Colonic mucosa (tissue), 4 donors: ENCODE data around the gene PWWP2A. TPM values are rescaled to one million over a fixed set of nuclear protein-coding genes. Genes with fewer than 3 reads are reported as not detected.
A peak's percentile ranks its signal among the peaks of the same experiment; 100 is the strongest.

ENCODE experiments used
- DNase-seq: peaks from one replicate; pipeline ENCODE4 v3.0.0-alpha.2; 2020
- H3K27ac ChIP-seq: fragments of 200-600 bp; one replicate; pipeline ENCODE4 v1.8.0; 2021
- H3K27me3 ChIP-seq: fragments of 200-600 bp; one replicate; pipeline ENCODE4 v1.8.0; 2021
- H3K36me3 ChIP-seq: fragments of 200-600 bp; one replicate; pipeline ENCODE4 v1.8.0; 2021
- H3K4me1 ChIP-seq: fragments of 200-600 bp; one replicate; pipeline ENCODE4 v1.8.0; 2021; ENCODE audit warnings: mild to moderate bottlenecking
- H3K4me3 ChIP-seq: fragments of 200-600 bp; one replicate; pipeline ENCODE4 v1.8.0; 2021
- H3K9ac ChIP-seq, 2 donors: one replicate each; pipeline ENCODE4 v1.7.0; 2013; ENCODE audit warnings: control low read depth in 2 of 2, low read depth in 2 of 2, low read length in 2 of 2
- H3K9me3 ChIP-seq: fragments of 200-600 bp; one replicate; pipeline ENCODE4 v1.8.0; 2021
- intact Hi-C: fragments of 100-400 bp; cut with DNase I; formaldehyde crosslinking; loops from one replicate; pipeline ENCODE4 v1.14.1; 2022
- total RNA-seq, 2 donors: library from RNA; stranded (reverse); fragmentation: NEBNext Ultra II Directional in 1 of 2; extraction: Animal tissue kit (Norgen Biotek cat#: 25700) in 1 of 2; gene quantifications; one replicate each; pipeline ENCODE4 v1.2.1, GENCODE V29; 2021
- TF ChIP-seq, protein P1 (sequence below): fragments of 200-600 bp; IDR thresholded peaks from one replicate; pipeline ENCODE4 v1.8.0; 2022; ENCODE audit warnings: antibody characterized with exemption, mild to moderate bottlenecking
- donor health status: healthy.
- donor health status: DM: no; HTN: no; CAD: no.
- donor health status: DM: no; HTN: no; CAD: no.

The PWWP2A gene, protein sequence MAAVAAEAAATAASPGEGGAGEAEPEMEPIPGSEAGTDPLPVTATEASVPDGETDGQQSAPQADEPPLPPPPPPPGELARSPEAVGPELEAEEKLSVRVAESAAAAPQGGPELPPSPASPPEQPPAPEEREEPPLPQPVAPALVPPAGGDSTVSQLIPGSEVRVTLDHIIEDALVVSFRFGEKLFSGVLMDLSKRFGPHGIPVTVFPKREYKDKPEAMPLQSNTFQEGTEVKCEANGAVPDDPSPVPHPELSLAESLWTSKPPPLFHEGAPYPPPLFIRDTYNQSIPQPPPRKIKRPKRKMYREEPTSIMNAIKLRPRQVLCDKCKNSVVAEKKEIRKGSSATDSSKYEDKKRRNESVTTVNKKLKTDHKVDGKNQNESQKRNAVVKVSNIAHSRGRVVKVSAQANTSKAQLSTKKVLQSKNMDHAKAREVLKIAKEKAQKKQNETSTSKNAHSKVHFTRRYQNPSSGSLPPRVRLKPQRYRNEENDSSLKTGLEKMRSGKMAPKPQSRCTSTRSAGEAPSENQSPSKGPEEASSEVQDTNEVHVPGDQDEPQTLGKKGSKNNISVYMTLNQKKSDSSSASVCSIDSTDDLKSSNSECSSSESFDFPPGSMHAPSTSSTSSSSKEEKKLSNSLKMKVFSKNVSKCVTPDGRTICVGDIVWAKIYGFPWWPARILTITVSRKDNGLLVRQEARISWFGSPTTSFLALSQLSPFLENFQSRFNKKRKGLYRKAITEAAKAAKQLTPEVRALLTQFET
- 10 to 100 TPM; 44.0 to 47.6 TPM for total RNA-seq

DNA sequence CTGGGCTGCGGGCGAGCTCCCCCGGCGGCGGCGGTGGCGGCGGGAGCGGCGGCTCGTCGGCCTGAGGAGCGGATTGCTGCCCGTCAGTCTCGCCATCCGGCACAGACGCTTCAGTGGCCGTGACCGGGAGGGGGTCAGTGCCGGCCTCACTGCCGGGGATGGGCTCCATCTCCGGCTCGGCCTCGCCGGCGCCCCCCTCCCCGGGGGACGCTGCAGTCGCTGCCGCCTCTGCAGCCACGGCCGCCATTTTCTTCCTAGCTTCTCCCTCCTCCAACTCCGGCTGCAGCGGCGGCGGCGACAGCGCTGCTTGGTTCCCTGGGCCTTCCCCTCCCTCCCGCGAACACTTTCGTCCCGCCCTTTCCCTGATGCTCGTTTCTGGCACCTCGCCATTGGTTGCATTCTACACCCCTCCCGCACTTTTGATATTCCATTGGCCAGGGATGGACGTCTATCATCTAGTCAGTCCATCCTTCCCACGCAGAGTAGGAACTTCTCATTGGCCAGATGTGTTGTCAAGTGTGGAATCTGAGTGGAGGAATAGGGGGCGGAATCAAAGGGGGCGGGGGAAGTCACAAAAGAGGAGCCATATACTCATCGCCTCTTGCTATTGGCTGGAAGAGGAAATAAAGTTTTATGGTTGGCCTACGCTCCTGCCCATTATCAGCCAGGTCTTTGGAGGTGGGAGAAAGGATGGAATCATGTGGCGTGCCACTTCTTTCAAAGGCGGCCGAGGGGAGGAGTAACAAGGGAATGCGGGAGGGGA lies at the start of gene PWWP2A:
PWWP2A (minus strand) TSS at position 309 of the 763 bp plus-strand sequence; CDS start at position 247, 62 bp downstream.
- peak; percentile 100 for DNase-seq
- TF ChIP-seq, protein P1, sequence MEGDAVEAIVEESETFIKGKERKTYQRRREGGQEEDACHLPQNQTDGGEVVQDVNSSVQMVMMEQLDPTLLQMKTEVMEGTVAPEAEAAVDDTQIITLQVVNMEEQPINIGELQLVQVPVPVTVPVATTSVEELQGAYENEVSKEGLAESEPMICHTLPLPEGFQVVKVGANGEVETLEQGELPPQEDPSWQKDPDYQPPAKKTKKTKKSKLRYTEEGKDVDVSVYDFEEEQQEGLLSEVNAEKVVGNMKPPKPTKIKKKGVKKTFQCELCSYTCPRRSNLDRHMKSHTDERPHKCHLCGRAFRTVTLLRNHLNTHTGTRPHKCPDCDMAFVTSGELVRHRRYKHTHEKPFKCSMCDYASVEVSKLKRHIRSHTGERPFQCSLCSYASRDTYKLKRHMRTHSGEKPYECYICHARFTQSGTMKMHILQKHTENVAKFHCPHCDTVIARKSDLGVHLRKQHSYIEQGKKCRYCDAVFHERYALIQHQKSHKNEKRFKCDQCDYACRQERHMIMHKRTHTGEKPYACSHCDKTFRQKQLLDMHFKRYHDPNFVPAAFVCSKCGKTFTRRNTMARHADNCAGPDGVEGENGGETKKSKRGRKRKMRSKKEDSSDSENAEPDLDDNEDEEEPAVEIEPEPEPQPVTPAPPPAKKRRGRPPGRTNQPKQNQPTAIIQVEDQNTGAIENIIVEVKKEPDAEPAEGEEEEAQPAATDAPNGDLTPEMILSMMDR: no peak
- H3K36me3 ChIP-seq: no peaks in the 10 kb centered on the region
- peak within 1 kb of the TSS; percentile 84 to 98 for H3K9ac ChIP-seq
- peak within 1 kb of the TSS; percentile 92 for H3K4me3 ChIP-seq
- H3K4me1 ChIP-seq: no peaks in the 10 kb centered on the region
- no peaks in the 10 kb centered on the region for H3K9me3 ChIP-seq
- intact Hi-C loops: no loop called here
- H3K27ac ChIP-seq: peak within 1 kb of the TSS; percentile 96
- no peaks in the 10 kb centered on the region for H3K27me3 ChIP-seq

GRCh38 chr5:160167624-160168165 lies 48.4 kb upstream of the PWWP2A start:
- H3K36me3 ChIP-seq: no peaks in the 10 kb centered on the region
- H3K27ac ChIP-seq: no peak overlapping the region
- no peaks in the 10 kb centered on the region for H3K27me3 ChIP-seq
- TF ChIP-seq, protein P1: no peak
- no peak overlapping the region for H3K4me3 ChIP-seq
- H3K9me3 ChIP-seq: no peaks in the 10 kb centered on the region
- intact Hi-C loops: no loop called here
- no peak overlapping the region for H3K9ac ChIP-seq
- DNase-seq: no peak
- H3K4me1 ChIP-seq: peaks cover 6% of the 10 kb centered on the region

DNA sequence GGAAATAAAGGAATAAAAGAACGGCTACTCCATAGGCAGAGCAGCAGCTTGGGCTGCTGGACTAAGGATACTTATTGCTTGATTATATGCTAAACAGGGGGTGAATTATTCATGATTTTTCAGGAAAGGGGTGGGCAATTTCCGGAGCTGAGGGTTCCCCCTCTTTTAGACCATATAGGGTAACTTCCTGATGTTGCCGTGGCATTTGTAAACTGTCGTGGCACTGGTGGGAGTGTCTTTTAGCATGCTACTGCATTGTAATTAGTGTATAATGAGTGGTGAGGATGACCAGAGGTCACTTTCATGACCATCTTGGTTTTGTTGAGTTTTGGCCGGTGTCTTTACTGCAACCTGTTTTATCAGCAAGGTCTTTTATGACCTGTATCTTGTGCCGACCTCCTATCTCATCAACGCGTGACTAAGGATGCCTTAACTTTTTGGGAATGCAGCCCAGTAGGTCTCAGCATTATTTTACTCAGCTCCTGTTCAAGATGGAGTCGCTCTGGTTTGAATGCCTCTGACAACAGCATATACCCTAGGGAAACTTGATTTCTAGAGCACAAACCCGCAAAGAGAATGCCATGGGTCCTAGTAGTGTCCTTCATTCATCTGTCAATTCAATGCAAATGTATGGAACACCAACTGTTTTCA lies 47.8 kb upstream of the PWWP2A start:
- Histone ChIP-seq H3K4me1 (peaks cover 6% of the 10 kb centered on the region), H3K27ac (no peak overlapping the region), H3K9ac (no peak overlapping the region), H3K4me3 (no peak overlapping the region), H3K27me3 (no peaks in the 10 kb centered on the region), H3K9me3 (no peaks in the 10 kb centered on the region), H3K36me3 (no peaks in the 10 kb centered on the region)
- TF ChIP-seq, protein P1: no peak
- DNase-seq: no peak
- intact Hi-C loops: no loop called here

- DNase-seq: no peak
- intact Hi-C loops: no loop called here
- no peak overlapping the region for H3K4me3 ChIP-seq
- no peak overlapping the region for H3K9ac ChIP-seq
- H3K27me3 ChIP-seq: no peaks in the 10 kb centered on the region
- TF ChIP-seq, protein P1: no peak
- H3K4me1 ChIP-seq: peaks cover 6% of the 10 kb centered on the region
- no peaks in the 10 kb centered on the region for H3K9me3 ChIP-seq
- H3K36me3 ChIP-seq: no peaks in the 10 kb centered on the region
- H3K27ac ChIP-seq: peak overlapping the region; percentile 70
Observed at GRCh38 chr5:160166069-160166972, 47.1 kb upstream of the PWWP2A start.
